GM21390 (cell line): Measurements from ENCODE around the gene VGF.
"Not testable (repeated sequence)": the region's sequence is repeated elsewhere in the genome, so short reads cannot be mapped to it uniquely, and the experiment has no call there.

ENCODE experiments used
- ATAC-seq: cut with Tn5 transposase; IDR thresholded peaks from one replicate; pipeline ENCODE4 v1.9.1; 2021; ENCODE audit not compliant: unreplicated experiment

The VGF gene

DNA sequence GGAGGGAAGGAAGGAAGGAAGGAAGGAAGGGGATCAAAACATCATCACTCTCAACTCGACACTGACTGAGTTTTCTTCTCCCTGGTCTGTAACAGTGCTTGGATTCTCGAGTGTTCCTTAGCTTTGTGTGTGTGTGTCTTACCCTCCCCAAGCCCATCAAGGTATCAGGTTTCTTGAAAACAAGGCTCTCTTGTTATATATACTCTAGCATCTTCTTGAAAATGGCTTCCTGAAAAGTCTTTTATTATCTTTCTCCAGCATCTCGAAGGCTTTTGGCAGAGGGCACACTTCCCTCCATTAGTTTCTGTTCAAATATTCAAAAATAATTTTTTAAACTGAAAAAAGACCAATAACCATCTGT lies 25.1 kb downstream of the VGF start:
- no peak for ATAC-seq

DNA sequence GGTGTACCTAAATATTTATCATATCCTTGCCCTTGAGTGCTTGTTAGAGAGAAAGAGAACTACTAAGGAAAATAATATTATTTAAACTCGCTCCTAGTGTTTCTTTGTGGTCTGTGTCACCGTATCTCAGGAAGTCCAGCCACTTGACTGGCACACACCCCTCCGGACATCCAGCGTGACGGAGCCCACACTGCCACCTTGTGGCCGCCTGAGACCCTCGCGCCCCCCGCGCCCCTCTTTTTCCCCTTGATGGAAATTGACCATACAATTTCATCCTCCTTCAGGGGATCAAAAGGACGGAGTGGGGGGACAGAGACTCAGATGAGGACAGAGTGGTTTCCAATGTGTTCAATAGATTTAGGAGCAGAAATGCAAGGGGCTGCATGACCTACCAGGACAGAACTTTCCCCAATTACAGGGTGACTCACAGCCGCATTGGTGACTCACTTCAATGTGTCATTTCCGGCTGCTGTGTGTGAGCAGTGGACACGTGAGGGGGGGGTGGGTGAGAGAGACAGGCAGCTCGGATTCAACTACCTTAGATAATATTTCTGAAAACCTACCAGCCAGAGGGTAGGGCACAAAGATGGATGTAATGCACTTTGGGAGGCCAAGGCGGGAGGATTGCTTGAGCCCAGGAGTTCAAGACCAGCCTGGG lies 27.0 kb downstream of the VGF start:
- ATAC-seq = peak; percentile 78

DNA sequence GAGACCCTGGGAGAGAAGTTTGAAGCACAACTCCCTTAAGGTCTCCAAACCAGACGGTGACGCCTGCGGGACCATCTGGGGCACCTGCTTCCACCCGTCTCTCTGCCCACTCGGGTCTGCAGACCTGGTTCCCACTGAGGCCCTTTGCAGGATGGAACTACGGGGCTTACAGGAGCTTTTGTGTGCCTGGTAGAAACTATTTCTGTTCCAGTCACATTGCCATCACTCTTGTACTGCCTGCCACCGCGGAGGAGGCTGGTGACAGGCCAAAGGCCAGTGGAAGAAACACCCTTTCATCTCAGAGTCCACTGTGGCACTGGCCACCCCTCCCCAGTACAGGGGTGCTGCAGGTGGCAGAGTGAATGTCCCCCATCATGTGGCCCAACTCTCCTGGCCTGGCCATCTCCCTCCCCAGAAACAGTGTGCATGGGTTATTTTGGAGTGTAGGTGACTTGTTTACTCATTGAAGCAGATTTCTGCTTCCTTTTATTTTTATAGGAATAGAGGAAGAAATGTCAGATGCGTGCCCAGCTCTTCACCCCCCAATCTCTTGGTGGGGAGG lies 27.6 kb downstream of the VGF start:
- ATAC-seq = no peak

DNA sequence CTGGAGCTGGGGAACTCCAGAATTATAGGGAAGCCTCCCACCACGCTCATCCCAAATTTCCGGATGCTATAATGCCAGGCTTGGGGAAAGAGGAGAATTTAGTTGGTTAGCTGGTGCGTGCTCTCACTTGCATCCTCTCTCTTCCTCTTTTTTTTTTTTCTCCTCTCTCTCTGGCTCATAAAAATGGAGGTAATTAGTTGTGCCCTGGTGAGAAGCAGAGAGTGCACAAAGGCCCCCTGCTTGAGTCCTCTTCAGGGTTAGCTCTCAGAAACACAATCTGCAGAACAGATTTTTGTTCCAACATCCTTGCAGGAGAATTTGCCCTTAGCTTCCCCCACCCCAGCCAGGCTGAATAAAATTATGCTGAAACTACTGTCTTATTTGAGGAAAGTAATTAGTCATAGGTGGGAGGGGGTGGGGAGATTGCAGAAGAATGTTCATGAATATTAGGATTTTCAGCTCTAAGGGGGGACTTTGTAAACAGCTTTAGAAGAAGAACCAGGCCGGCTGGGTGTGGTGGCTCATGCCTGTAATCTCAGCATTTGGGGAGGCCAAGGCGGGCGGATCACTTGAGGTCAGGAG lies 30.9 kb downstream of the VGF start:
- no peak for ATAC-seq

DNA sequence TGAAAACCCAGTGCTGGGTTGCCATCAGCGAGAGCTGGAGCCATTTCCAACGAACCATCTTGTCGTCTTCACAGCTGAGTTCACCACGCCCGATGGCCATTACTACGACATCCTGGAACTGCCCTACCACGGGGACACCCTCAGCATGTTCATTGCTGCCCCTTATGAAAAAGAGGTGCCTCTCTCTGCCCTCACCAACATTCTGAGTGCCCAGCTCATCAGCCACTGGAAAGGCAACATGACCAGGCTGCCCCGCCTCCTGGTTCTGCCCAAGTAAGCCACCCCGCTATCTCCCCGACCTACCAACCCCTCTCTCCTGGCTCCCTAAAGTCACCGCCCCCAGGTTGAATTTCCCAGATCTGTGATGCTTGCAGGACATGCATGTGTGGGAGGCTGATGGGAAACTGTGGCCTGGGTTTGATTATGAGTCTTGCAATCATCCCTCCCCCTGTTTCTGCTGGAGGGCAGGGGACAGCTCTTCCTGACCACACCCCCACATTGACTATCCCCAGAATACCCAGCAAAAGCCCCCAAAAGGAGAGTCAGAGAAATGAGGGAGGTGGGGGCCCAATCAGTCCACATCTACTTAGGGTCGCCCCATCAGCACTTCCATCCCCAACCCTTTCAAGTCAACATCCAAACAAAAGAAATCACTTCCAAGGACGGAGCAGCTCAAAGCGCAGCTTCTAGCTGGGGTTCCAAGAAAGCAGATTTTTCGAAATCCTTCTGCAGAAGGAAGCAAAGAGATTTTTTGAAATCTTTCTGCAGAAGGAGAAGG lies 31.6 kb downstream of the VGF start:
- ATAC-seq = no peak

DNA sequence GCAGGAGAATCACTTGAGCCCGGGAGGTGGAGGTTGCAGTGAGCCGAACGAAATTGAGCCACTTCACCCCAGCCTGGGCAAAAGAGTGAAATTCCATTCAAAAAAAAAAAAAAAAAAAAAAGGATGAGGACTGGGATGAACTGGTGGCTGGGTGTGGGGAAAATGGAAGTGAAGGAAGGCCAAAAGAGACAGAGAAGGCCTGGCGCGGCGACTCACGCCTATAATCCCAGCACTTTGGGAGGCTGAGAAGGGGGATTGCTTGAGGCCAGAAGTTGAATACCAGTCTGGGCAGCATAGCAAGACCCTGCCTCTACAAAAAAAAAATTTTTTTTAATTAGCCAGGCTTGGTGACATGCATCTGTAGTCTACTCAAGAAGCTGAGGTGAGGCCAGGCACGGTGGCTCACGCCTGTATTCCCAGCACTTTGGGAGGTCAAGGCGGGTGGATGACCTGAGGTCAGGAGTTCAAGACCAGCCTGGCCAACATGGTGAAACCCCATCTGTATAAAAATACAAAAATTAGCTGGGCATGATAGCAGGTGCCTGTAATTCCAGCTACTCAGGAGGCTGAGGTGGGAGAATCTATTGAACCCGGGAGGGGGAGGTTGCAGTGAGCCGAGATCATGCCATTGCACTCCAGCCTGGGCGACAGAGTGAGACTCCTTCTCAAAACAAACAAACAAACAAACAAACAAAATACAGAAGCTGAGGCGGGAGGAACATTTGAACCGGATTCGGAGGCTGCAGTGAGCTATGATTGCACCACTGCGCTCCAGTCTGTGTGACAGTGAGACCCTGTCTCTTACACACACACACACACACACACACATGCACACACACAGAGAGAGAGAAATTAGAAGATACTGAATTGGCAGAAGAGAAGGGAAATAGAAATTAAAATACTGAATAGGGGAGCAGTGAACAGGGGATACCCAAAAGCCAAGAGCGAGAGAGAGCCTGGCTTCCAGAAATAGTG lies 32.5 kb downstream of the VGF start:
- ATAC-seq = not testable (repeated sequence)

DNA sequence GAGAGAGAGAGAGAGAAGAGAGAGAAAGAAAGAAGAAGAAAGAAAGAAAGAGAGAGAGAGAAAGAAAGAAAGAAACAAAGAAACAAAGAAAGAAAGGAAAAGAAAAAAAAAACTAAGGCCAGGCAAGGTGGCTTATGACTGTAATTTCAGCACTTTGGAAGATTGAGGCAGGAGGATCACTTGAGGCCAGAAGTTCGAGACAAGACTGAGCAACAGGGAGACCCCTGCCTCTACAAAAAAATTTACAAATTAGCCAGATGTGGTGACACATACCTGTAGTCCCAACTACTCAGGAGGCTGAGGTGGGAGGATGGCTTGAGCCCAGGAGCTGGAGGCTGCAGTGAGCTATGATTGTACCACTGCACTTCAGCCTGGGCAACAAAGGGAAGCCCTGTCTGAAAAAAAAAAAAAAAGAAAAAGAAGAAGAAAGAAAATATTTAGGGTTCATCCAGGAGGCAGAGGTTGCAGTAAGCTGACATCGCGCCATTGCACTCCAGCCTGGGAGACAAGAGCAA lies 35.7 kb downstream of the VGF start:
- no peak for ATAC-seq

DNA sequence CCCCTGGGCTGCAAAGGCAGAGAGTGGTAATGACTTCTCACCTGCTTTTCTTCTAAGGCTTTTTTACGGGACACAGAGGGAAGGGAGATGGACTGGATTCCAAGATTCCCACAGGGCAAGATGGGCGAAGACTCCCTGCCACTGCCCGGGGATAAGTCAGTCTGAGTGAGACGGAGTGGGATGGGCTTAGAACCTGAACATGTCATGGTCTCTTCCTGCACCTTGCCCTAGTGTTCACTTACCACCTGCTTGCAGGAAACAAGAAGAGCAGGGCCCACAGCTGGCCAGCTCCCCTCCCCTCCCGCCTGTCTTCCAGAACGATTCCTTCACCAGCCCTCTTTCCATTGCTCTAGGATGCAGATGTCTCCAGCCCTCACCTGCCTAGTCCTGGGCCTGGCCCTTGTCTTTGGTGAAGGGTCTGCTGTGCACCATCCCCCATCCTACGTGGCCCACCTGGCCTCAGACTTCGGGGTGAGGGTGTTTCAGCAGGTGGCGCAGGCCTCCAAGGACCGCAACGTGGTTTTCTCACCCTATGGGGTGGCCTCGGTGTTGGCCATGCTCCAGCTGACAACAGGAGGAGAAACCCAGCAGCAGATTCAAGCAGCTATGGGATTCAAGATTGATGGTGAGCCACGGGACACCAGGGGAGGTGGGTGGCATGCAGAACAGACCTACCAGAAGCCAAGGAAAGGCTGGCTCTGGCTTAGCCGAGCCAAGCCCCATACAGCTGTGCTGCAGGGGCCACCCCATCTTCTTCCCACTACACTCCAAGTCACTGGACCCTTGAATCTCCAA lies 37.1 kb downstream of the VGF start:
- no peak for ATAC-seq

DNA sequence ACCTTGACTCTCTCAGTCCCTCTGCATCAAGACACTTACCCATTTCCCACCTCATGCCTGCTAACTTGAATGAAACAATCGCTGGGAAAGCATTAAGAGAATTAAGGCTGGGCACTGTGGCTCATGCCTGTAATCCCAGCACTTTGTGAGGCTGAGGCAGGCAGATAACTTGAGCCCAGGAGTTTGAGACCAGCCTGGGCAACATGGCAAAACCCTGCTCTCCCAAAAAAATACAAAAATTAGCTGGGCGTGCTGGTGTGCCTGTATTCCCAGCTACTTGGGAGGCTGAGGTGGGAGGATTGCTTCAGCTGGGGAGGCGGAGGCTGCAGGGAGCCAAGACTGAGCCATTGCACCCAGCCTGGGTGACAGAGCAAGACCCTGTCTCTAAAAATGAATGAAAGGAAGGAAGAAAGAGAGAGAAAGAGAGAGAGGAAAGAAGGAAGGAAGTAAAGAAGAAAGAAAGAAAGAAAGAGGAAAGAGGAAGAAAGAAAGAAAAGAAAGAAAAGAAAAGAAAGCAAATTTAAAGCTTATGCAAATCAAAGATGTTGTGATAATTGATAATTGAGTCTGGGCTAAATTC lies 37.8 kb downstream of the VGF start:
- no peak for ATAC-seq

DNA sequence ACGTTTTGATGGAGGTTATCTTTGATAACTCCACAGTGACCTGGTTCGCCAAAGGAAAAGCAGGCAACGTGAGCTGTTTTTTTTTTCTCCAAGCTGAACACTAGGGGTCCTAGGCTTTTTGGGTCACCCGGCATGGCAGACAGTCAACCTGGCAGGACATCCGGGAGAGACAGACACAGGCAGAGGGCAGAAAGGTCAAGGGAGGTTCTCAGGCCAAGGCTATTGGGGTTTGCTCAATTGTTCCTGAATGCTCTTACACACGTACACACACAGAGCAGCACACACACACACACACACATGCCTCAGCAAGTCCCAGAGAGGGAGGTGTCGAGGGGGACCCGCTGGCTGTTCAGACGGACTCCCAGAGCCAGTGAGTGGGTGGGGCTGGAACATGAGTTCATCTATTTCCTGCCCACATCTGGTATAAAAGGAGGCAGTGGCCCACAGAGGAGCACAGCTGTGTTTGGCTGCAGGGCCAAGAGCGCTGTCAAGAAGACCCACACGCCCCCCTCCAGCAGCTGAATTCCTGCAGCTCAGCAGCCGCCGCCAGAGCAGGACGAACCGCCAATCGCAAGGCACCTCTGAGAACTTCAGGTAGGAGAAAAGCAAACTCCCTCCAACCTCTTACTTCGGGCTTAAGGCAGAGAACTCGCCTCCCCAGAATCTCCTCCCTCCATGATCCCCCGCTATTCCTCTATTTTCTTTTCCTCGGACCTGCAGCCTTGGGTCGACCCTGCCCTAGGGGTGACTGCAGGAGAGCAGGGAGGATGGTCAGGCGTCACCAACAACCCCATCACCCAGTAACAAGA lies 38.5 kb downstream of the VGF start, which contains the start of gene SERPINE1:
Gene SERPINE1 (plus strand): TSS at position 454 of the 809 bp plus-strand sequence. CDS start 1,290 bp downstream, outside the sequence.
- no peak for ATAC-seq

DNA sequence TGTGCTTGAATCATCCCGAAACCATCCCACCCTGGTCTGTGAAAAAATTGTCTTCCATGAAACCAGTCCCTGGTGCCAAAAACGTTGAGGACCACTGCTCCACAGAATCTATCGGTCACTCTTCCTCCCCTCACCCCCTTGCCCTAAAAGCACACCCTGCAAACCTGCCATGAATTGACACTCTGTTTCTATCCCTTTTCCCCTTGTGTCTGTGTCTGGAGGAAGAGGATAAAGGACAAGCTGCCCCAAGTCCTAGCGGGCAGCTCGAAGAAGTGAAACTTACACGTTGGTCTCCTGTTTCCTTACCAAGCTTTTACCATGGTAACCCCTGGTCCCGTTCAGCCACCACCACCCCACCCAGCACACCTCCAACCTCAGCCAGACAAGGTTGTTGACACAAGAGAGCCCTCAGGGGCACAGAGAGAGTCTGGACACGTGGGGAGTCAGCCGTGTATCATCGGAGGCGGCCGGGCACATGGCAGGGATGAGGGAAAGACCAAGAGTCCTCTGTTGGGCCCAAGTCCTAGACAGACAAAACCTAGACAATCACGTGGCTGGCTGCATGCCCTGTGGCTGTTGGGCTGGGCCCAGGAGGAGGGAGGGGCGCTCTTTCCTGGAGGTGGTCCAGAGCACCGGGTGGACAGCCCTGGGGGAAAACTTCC lies 39.2 kb downstream of the VGF start:
- peak; percentile 55 for ATAC-seq

DNA sequence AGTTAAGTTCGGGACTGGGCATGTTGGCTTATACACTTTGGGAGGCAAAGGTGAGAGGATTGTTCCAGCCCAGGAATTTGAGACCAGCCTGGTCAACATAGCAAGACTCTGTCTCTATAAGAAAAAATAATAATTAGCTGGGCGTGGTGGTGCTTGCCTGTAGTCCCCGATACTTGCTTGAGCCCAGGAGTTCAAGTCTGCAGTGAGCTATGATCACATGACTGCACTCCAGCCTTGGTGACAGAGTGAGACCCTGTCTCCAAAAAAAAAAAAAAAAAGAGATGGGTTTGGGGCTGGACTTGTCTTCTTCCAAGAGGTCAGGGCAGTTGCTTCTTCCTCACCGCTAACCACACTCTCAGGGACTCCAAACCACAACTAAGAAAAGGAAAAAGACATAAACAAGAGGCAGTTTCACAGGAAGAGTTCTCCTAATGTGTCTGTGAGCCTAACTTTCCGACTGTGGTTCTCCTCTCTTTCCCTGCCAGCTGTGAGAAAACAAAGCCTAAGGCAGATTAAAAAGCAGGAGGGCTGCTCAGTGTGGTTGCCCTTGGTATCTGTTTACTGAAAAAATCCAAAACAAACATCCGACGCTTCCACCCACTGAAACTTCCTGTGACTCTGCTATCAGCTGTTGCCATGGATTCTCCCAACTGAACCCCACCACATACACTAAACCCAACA lies 40.9 kb downstream of the VGF start:
- no peak for ATAC-seq

DNA sequence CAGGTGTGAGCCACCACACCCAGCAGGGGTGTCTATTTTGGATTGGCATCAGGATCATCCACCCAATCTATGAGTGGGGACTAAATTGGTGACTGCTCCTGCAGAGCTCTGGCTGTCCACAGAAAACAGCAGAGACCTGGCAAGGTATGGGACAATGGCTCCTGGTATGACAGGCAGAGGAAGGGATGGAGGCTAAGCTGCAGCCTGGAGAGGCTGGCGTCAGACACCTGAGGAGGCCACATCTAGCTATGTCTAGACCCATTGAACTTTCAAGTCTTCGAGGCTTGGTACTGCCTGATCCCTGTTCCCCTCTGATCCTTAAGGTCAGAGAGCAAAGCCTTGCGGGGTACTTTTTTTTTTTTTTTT lies 41.7 kb downstream of the VGF start:
- ATAC-seq = no peak

DNA sequence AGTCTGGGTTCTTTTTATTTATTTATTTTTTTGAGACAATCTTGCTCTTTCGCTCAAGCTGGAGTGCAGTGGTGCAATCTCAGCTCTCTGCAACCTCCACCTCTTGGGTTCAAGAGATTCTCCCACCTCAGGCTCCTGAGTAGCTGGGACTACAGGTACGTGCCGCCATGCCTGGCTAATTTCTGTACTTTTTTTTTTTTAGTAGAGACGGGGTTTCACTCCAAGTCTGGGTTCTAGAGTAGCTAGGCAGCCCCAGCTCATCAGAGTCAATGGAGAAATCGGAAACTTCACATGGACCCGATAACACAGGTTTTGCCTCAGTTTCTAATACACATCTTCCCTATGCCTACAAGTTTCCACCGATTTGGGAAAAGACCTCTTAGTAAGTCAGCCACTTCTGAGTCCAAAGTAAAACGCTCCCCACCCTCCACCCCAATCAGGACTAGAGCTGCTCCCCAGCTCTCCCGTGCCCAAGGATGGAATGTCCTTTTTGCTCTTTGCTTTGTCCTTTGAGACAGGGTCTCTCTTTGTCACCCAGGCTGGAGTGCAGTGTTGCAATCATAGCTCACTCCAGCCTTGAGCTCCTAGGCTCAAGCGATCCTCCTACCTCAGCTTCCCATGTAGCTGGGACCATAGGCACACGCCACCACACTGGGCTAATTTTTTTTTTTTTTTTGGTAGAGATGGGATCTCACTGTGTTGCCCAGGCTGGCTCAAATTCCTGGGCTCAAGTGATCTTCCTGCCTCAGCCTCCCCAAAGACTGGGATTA lies 42.3 kb downstream of the VGF start:
- ATAC-seq = no peak

DNA sequence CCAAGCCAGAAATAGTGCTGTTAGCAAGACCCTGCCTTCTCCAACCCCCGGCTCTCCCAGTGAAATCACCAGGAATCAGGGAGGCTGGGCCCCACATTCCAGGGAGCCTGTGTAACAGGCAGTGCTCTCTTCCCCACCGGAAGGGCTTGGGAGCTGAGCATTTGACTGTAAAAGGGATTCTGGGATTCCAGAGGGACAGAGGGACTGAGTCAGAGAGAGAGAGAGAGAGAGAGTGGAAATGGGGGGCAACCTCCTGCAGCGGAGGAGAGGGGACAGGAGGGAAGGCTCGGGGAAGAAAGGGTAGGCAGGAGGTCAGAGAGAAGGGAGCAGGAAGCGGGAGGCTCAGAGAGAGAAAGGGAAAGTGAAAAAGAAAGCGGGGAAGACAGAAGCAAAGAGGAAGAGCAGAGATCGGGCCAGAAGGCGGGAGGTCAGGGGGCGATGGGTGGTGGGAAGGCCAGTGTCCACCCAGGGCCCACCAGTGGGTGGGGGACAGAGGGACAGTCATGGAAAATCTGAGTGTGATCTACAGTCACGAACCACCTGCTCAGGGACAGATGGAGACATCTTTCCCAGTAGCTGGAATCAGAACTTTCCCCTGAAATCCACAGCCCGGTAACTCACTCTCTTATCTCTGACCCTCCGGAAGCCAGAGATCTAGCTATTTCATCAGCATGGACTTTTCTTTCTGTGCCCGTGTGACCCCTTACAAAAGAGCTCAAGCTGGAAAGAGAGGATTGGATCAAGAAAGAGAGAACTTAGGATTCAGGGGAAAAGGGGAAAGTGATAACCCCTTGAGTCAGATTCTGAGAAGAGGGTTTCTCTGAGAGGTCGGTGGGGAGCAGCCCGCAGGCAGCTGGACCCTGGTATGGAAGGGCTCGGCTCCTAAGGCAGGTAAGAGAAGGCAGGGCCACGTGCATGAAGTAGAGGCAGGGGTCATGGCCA lies 43.1 kb downstream of the VGF start:
- no peak for ATAC-seq

DNA sequence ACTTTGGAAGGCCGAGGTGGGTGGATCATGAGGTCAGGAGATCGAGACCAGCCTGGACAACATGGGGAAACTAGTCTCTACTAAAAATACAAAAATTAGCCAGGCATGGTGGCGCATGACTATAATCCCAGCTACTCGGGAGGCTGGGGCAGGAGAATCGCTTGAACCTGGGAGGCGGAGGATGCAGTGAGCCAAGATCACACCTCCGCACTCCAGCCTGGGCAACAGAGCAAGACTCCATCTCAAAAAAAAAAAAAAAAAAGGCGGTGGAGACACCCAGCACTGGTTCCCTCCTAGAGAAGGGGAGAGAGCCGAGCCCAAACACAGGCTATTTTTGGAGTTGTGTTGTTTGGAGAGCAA lies 43.8 kb downstream of the VGF start:
- not testable (repeated sequence) for ATAC-seq
